ENCODE measurements around the gene GLOD5.

GLOD5 gene

DNA sequence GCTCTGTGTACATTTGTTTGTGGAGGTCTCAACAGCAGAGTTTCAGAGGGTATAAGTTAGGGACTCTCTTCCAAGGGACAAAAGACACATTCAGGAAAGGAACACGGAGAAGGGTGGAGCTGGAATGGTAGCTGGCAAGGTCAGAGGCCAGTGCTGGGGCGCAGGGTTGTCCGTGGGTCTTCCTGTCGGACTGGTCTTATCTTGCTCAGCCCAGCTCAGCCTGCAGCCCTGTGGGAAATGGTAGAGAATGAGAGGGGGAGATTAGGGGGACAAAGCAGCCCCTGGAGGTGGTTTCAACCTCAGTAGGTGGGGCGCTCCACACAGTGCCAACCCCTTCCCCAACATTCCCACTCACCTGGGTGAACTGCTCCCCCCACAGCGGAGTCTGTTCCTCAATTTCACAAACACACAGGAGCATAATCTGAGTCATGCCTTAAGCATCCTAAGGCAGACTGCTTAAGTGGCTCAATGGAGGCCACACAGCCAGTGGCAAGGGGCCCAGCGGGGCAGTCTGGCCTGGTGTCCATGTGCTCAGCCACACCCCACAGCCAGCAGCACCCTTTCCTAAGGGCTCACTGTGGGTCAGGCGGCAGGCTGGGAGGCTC, 33.5 kb downstream of the GLOD5 start:
- no peak overlapping the region for H3K4me3 ChIP-seq (ENCODE audit: control insufficient read depth, low read depth, low read length)
- DNase-seq (ENCODE audit: low read depth) = peak; percentile 51
- TF ChIP-seq, protein P1, sequence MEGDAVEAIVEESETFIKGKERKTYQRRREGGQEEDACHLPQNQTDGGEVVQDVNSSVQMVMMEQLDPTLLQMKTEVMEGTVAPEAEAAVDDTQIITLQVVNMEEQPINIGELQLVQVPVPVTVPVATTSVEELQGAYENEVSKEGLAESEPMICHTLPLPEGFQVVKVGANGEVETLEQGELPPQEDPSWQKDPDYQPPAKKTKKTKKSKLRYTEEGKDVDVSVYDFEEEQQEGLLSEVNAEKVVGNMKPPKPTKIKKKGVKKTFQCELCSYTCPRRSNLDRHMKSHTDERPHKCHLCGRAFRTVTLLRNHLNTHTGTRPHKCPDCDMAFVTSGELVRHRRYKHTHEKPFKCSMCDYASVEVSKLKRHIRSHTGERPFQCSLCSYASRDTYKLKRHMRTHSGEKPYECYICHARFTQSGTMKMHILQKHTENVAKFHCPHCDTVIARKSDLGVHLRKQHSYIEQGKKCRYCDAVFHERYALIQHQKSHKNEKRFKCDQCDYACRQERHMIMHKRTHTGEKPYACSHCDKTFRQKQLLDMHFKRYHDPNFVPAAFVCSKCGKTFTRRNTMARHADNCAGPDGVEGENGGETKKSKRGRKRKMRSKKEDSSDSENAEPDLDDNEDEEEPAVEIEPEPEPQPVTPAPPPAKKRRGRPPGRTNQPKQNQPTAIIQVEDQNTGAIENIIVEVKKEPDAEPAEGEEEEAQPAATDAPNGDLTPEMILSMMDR (conservative IDR thresholded peaks at IDR 0.05; ENCODE audit: control insufficient read depth, insufficient read depth, low read depth, low read length) = no peak

DNA sequence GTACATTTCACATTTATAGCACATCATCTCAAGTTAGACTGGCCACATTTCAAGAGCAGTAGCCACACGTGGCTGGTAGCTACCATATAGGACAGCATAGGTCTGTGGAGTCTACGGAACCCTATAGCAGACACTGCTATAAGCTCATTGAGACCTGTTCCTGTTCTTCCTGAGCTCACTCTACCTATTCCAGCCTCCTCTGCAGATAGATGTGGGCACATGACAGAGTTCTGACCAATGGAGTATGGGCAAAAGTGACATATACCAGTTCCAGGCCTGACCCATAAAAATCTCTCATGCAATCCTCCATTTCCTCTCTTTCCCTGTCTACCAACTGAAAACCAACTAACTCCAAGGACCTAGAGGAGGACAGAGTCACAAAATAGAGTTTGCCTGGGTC, 36.8 kb downstream of the GLOD5 start:
- TF ChIP-seq, protein P1 (conservative IDR thresholded peaks at IDR 0.05; ENCODE audit: control insufficient read depth, insufficient read depth, low read depth, low read length) = no peak
- DNase-seq (ENCODE audit: low read depth) = no peak
- no peak overlapping the region for H3K4me3 ChIP-seq (ENCODE audit: control insufficient read depth, low read depth, low read length)

DNA sequence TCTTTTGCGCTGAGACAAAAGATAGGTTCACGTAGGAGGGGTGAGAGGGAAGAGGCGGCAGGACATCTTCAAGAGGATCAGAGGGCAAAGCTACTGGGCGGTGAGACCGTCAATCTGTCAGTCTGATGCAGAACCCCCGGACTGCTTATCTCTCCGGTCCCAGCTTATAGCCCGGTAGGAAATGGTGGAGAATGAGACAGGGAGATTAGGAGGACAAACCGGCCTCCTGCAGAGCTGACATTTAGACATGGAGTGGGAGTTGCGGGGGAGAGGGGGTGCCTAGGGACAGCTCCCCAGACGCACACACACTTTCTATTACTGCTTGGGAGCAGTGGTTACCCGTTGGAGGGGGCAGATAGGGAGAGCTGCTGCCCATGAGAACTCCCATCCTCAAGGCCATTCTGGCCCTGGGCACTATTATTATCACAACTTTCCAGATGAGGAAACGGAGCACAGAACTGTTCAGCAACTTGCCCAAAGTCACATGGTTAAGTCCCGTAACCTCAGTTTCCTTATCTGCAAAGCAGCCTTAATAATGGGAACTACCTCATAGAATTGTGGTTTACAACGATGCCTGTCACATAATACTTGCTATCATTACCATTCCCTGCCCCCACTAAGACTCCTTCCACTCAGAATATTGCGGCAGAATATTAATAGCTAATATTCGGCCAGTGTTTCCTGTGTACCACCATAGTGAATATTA, 39.2 kb downstream of the GLOD5 start:
- TF ChIP-seq, protein P1 (conservative IDR thresholded peaks at IDR 0.05; ENCODE audit: control insufficient read depth, insufficient read depth, low read depth, low read length) = no peak
- H3K4me3 ChIP-seq (ENCODE audit: control insufficient read depth, low read depth, low read length) = peak overlapping the region; percentile 66
- DNase-seq (ENCODE audit: low read depth) = no peak

DNA sequence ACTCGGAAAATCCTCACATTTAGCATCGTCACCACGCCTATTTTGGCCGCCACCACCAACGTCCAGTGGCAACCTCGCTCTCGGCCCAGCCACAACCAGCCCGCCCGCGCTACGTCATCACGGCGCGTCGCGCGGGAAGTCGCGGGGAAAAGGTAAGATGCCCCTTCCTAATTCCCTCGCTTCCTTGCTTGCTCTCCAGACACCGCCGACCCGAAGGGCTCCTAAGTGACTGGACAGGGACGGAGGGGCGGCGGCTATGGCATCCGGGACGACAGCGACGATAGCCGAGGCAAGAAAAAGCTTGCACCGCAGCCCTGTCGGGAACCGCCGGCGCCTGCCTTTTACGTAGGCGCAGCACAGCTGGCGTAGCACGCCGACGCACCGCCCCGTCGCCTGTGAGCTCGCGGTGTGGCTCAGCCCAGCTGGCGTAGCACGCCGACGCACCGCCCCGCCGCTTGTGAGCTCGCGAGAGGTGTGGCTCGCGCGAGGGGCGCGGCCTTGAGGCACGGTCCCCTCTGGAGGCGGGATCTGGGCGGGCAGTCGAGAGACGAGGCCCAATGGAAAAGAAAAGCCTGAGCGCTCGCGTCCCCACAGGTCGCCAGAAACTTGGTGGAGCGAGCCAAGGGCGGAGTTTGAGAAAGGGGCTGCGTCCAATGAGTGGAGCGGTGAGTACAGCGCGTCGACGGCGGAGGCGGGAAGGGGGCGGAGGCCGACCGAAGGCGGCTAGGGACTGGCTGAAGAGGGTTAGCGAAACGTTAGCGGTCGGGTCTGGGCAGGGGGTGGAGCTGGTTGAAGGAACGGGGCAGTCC, 39.9 kb downstream of the GLOD5 start, which contains the start of gene HDAC6:
HDAC6 (plus strand) TSS at position 788 of the 809 bp plus-strand sequence. CDS start 626 bp downstream, outside the sequence.
- DNase-seq (ENCODE audit: low read depth) = peak; percentile 97
- TF ChIP-seq, protein P1 (conservative IDR thresholded peaks at IDR 0.05; ENCODE audit: control insufficient read depth, insufficient read depth, low read depth, low read length) = no peak
- H3K4me3 ChIP-seq (ENCODE audit: control insufficient read depth, low read depth, low read length) = peak within 1 kb of the TSS; percentile 74

DNA sequence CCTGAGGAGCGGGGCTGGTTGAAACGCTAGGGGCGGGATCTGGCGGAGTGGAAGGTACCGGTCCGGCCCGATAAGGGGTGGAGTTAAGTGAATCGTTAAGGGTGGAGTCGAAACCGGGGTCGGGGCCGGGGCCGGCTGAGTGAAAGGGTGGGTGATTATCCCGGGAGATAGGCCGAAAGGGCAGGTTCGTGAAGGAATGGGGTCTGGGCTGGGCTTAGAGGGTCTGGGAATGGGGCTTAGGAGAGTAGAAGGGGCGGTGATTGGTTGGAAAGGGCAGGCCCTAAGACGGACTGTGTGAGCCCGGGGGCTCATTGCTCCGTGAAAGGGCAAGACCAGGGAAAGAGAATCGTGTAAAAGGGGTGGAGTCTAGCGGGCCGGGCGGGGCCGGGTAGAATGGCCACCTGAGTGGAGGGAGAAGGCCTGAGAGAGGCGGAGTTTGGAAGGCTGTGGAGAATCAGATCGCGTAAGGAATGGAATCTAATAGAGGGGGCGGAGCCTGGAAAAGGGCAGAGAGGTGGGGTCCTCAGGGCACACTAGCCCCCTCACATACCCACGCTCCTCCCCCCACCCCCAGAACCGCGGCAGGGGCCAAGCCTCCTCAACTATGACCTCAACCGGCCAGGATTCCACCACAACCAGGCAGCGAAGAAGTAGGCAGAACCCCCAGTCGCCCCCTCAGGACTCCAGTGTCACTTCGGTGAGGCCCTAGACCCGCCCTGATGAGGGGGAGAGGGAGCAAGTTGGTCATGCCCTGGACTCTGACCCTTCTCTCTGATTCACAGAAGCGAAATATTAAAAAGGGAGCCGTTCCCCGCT, 40.8 kb downstream of the GLOD5 start:
- TF ChIP-seq, protein P1 (conservative IDR thresholded peaks at IDR 0.05; ENCODE audit: control insufficient read depth, insufficient read depth, low read depth, low read length) = no peak
- peak overlapping the region; percentile 74 for H3K4me3 ChIP-seq (ENCODE audit: control insufficient read depth, low read depth, low read length)

DNA sequence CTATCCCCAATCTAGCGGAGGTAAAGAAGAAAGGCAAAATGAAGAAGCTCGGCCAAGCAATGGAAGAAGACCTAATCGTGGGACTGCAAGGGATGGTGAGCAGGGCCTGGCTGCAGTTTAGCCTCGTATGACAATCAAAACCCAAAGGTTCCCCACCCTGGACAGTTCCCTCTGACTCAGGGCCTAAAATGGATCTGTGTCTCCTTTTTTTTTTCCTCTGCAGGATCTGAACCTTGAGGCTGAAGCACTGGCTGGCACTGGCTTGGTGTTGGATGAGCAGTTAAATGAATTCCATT, 41.3 kb downstream of the GLOD5 start:
- DNase-seq (ENCODE audit: low read depth) = peak; percentile 3
- TF ChIP-seq, protein P1 (conservative IDR thresholded peaks at IDR 0.05; ENCODE audit: control insufficient read depth, insufficient read depth, low read depth, low read length) = no peak
- H3K4me3 ChIP-seq (ENCODE audit: control insufficient read depth, low read depth, low read length) = peak overlapping the region; percentile 74

More for the DNA sequence above, 40.8 kb downstream of the GLOD5 start:
- peak; percentile 75 for DNase-seq (ENCODE audit: low read depth)
